NCI-H1694 (cell line): ENCODE data around the gene CYP21A2.

Experiments
- DNase-seq: peaks from one replicate; lab custom pipeline; 2025; lab: John Stamatoyannopoulos, UW

CYP21A2 gene

DNA sequence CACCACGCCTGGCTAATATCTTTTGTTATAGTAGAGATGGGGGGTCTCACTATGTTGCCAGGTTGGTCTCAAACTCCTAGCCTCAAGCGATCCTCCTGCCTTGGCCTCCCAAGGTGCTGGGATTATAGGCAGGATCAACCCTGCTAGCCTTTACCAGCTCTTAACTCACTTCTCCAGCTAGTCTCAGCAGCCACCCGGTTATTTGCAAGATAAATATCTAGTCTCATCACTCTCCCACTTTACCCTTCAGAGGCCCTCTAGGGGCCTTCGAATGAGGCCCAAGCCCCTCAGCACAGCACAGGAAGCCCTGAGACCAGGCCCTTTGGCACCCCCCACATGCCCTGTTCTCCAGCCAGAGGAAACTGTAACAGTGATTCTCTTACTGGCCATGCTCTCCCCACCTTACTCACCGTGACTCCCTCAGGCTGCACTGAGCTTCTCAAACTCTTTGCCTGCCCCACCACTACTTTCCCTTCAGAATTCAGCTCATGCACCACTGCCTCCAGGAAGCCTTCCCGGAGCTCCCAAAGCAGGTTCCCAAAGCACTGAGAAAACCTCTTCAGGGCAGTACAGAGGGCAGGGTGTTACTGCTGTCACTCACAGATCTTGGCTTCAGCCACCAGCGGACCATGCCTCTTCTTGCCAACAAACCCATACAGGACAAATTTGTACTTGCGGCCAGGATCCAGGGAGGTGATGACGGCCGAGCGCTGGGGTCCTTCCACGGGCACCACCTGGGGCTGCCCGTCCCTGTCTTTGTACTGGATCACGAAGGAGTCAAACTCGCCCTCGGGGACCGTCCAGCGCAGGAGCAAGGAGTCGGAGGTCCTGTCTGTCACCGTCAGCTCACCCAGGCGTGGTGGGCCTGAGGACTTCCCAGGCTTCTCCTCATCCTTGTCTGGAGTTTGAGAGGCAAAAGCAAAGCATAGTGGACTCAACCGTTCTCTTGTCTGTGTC is 45.9 kb downstream of the CYP21A2 start:
- no peak for DNase-seq

DNA sequence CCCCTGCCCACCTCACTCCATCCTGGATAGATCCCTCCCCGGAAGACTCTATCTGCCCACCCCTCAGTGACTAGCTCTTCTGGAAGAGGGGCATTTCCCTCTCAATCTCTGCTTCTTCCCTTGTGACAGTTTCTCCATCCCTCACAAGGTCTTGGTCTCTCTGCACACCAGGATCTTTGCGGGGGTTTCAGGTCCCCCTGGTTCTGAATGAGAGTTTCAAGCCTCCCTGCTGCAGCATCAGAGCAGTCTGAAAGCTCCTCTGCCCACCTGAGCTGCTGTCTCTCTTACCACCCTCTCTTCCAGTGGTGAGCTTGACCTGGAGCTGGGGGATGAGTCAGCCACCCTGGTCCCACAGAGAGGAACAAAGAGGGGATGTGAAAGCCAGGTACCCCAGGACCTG is 46.6 kb downstream of the CYP21A2 start:
- DNase-seq: no peak

DNA sequence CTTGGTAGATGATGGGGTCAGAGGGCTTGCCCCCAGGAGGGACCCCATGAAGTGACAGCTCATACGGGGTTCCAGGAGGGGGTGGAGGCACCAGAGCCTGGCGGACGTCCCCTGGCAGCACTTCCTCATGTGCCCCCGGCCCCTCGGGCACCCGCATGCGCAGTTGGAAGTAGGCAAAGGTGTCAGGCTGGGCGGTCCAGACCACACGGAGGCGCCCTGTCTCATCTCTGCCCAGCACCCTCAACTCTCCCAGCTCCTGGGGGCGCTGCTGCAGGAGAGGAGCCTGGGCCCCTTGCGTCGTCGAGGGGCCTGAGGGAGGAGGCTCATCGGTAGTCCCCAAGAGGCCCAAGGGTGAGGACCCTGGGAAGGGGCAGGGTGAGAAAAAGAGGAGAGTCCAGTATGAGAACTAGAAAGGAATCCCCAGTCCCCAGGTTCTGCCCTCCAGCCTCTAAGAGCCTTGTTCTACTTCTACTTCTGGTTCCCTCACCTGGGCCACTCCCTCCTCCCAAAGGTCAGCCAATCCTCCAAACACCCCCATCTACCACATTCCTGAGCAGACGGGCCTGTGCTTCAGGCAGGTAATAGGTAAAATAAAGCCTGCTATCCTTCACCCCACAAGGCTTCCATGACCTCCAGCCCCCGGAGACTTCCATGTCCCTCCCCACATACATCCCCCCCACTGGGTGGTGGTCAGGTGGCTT is 47.7 kb downstream of the CYP21A2 start:
- DNase-seq: no peak

DNA sequence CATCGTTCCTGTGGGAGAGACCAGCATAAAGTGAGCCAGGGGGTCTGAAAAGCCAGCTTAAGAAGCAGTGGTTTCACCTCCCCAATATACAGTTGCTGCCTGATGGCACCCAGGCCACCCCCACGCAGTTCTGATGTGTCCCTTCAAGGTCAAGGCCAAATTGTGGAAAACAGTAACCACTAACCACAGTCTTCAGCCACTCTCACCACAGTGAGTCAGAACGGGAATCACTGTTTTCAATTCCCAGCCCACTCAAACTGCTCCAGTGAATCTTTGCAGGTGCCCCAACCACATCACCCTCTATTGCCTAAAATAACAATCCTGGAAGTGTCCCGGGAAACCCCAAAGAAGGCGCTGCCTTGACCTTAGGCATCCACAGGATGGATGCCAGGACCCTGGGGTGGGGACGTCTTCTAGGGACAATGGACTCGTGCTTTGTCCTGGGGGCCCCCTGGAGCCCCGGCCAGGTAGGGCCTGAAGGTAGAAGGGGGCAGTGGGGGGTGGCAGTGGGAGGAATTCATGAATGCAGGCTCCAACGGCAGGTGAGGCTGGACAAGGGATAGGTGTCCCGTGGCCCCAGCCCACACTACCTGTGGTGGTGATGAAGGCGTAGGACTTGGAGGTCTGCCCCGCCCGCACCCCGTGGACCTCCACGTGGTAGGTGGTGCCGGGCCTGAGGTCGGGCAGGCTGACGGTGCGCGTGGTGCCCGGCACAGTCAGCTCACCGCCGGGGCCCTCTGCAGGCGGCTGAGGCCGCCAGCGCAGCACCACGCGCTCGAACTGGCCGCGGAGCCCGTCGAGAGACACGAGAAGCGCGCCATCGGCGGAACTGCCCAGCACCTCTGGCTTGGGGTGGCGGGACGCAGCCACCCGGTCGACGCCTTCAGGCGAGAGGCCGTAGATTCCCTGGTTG is 48.7 kb downstream of the CYP21A2 start:
- no peak for DNase-seq

DNA sequence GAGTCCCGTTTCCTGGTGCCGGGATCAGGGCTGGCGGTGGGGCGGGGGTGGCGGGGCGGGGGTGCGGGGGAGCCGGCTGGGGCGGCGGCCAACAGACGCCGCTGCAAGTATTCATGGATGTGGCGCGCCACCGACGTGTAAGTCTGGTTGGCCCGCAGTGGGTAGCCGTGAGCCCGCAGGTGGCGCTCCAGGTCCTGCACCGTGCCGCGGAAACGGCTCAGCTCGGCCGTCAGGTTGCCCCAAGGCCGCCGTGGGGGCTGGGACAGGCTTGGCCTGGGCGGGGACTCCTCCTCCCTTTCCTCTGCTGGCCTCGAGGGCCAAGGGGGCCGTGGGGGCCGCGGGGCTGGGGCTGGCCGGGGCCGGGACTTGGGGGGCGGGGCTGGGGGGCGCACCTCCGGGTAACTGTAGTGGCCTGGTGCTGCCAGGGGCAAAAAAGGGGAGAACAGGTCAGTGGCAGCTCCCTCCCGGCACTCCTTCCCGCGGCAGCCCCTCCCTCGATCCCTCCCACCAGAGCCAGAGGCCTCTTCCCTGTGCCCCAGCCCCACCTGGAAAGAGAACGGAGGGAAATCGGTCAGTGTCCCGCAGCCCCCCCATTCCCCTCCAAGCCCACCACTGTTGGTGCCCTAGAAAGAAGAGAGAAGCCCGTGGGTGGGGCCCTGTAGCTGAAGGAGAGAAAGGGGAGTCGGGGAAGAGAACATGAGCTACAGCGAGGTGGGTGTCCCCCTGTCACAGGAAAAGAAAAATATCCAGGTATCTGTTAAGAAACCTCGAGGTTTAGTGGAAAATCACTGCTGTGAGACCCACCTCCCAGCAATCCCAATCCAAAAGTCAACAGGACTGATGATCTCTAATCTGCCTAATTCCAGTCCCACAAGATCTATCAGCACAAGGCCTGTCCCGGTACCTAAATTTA is 49.6 kb downstream of the CYP21A2 start:
- DNase-seq: no peak

DNA sequence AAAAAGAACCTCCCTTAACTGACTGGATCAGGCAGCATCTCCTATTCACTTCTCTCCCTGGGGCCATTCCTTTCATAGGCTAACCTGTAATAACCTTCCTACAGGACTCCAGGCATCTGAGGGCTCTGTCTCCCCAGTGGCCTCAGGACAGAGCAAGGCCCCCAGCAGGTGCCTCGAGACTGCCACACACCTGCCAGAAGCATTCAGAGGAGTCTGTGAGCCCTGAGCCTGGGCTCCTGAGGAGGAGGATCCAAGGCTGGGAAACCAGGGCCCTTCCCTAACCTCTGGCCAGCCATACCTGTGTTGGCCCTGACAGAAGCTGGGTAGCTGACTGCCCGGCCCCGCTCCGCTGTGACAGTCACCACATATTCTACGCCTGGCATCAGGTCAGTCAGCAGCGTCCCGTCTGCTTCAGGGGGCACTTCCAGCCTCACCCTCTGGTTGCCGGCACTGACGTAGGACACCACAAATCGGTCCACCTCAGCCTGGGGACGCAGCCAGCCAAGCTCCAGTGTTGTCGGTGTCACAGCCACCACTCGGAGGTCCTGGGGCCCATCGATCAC is 50.4 kb downstream of the CYP21A2 start:
- DNase-seq: no peak

DNA sequence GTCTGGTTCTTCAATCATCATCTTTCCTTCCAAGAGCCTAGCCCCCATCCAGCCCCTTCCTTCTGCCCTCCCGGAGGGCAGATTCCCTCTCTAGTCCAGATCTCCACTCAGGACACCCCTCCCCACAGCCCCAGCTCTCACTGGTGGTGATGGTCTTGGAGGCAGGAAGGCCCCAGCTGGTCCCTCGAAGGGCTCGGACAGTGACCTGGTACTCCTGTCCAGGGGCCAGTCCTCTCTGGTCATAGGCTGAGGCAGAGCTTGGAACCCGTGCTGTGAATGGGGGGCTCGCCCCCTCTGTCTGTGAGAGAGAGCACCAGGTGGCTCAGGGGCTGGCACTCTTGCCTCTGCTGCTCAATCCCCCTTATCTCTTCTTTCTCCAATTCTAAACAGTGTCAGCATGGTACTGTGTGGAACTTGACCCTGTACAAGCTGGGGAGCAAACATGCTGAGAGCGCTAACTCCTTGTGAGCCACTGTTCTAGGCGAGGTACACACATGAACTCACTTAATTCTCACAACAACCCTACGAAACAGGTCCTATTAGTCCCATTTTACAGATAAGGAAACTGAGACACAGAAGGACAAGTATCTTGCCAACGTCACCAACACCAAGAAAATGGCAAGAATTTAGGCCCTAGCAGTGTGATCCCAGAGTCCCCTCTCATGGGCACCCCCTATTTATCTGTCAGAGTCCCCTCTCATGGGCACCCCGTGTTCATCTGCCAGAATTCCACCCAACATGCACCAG is 51.0 kb downstream of the CYP21A2 start:
- no peak for DNase-seq
